Uterus (tissue), 4 donors: ENCODE measurements around the gene PROX1. TPM values are rescaled to one million over a fixed set of nuclear protein-coding genes. Genes with fewer than 3 reads are reported as not detected.

Source experiments
- DNase-seq, 2 donors: peaks; one replicate each; pipeline ENCODE4 v3.0.0-alpha.2; 2019 to 2020
- H3K27ac ChIP-seq, 2 donors: fragments of 200-600 bp; sonication (generic); 1 replicate in 1 of 2; 2 replicates in 1 of 2; pipeline ENCODE4 v1.5.1; 2016 to 2018
- H3K27me3 ChIP-seq, 2 donors: fragments of 200-600 bp; sonication (generic); one replicate each; pipeline ENCODE4 v1.5.1; 2018 to 2019; ENCODE audit warnings: control low read depth in 1 of 2
- H3K36me3 ChIP-seq, 2 donors: fragments of 200-600 bp; sonication (generic); one replicate each; pipeline ENCODE4 v1.5.1; 2019; ENCODE audit warnings: control low read depth in 1 of 2
- H3K4me1 ChIP-seq, 2 donors: fragments of 200-600 bp; sonication (generic); one replicate each; pipeline ENCODE4 v1.5.1; 2018 to 2019; ENCODE audit warnings: control low read depth in 1 of 2
- H3K4me3 ChIP-seq, 2 donors: fragments of 200-600 bp; sonication (generic); 1 replicate in 1 of 2; 2 replicates in 1 of 2; pipeline ENCODE4 v1.5.1; 2018 to 2019; ENCODE audit warnings: mild to moderate bottlenecking in 1 of 2
- H3K9me3 ChIP-seq, 2 donors: fragments of 200-600 bp; sonication (generic); one replicate each; pipeline ENCODE4 v1.5.1; 2019; ENCODE audit warnings: control low read depth in 1 of 2
- CTCF ChIP-seq, 4 experiments: fragments of 200-600 bp in 2 of 4; fragments of 450-650 bp in 2 of 4; sonication (generic) in 2 of 4; IDR thresholded peaks; one replicate each; pipeline ENCODE4 v1.5.1; 2016 to 2019; ENCODE audit warnings: antibody characterized with exemption in 4 of 4, mild to moderate bottlenecking in 2 of 4, moderate library complexity in 1 of 4
- POLR2A ChIP-seq, 2 donors: fragments of 450-650 bp; IDR thresholded peaks; one replicate each; pipeline ENCODE4 v1.6.1; 2016; ENCODE audit warnings: antibody characterized with exemption in 2 of 2, mild to moderate bottlenecking in 1 of 2, moderate library complexity in 1 of 2
- intact Hi-C: fragments of 100-400 bp; cut with DNase I; formaldehyde crosslinking; loops from one replicate; pipeline ENCODE4 v1.15.1; 2023; ENCODE audit warnings: low total_unique reads
- total RNA-seq, 4 donors: library from RNA; depleted of rRNA in 3 of 4; stranded (reverse); fragments of >200 nt in 3 of 4; gene quantifications; one replicate each; pipeline versions ENCODE4 v1.1.0 to v1.2.4, GENCODE V29; 2014 to 2023
- donor health status: DM: yes; HTN: yes; CAD: no.

Gene PROX1
- total RNA-seq, 4 donors from 2014 or later = 3.8 to 7.9 (median 4.1) TPM

GRCh38 chr1:214027498-214027897 is 39.7 kb downstream of the PROX1 start:
- Histone ChIP-seq H3K36me3 (no peaks in the 10 kb centered on the region), H3K9me3 (no peaks in the 10 kb centered on the region), H3K27ac (no peak overlapping the region), H3K4me1 (no peaks in the 10 kb centered on the region), H3K4me3 (no peak overlapping the region), H3K27me3 (no peaks in the 10 kb centered on the region)
- intact Hi-C loops = no loop called here
- DNase-seq = no peak
- TF ChIP-seq CTCF (IDR thresholded peaks at IDR 0.05) (no peak), POLR2A (IDR thresholded peaks at IDR 0.05) (no peak)

GRCh38 chr1:214028095-214028494 is 40.3 kb downstream of the PROX1 start:
- H3K4me1 ChIP-seq = no peaks in the 10 kb centered on the region
- TF ChIP-seq POLR2A (IDR thresholded peaks at IDR 0.05) (no peak), CTCF (IDR thresholded peaks at IDR 0.05) (no peak)
- H3K4me3 ChIP-seq = no peak overlapping the region
- no peak overlapping the region for H3K27ac ChIP-seq
- intact Hi-C loops = no loop called here
- H3K9me3 ChIP-seq = no peaks in the 10 kb centered on the region
- H3K27me3 ChIP-seq = no peaks in the 10 kb centered on the region
- no peak for DNase-seq
- H3K36me3 ChIP-seq = no peaks in the 10 kb centered on the region

- H3K36me3 ChIP-seq = no peaks in the 10 kb centered on the region
- intact Hi-C loops = no loop called here
- TF ChIP-seq POLR2A (IDR thresholded peaks at IDR 0.05) = no peak
- no peak for TF ChIP-seq CTCF (IDR thresholded peaks at IDR 0.05)
- no peaks in the 10 kb centered on the region for H3K9me3 ChIP-seq
- no peak overlapping the region for H3K4me3 ChIP-seq
- no peaks in the 10 kb centered on the region for H3K27me3 ChIP-seq
- DNase-seq = no peak
- no peaks in the 10 kb centered on the region for H3K4me1 ChIP-seq
- no peak overlapping the region for H3K27ac ChIP-seq
Measured at GRCh38 chr1:214028649-214029406, 41.1 kb downstream of the PROX1 start.

- no peaks in the 10 kb centered on the region for H3K27me3 ChIP-seq
- no peaks in the 10 kb centered on the region for H3K36me3 ChIP-seq
- TF ChIP-seq POLR2A (IDR thresholded peaks at IDR 0.05) = no peak
- no peak for TF ChIP-seq CTCF (IDR thresholded peaks at IDR 0.05)
- no peaks in the 10 kb centered on the region for H3K9me3 ChIP-seq
- DNase-seq = no peak
- intact Hi-C loops = no loop called here
- no peaks in the 10 kb centered on the region for H3K4me1 ChIP-seq
- no peak overlapping the region for H3K4me3 ChIP-seq
- H3K27ac ChIP-seq = no peak overlapping the region
Measured at GRCh38 chr1:214029796-214030195, 42.0 kb downstream of the PROX1 start.

DNA sequence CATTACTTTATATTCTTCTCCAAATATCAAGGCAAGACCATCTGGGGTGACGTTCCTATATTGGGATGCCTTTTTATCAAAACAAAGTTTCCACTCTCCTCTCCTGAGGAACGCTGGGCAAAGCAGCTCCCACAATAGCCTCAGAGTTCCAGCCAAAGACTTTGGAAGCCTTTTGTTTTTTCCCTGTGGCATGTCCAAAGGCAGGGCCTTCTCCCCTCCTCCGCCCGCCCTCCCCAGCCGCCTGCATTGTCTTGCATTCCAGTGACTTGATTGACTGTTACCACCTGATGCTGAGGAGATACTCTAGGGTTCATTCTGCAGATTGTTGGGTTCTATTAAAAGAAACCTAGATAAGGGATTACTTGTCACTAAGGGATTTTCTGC is 43.5 kb downstream of the PROX1 start:
- no peak for TF ChIP-seq POLR2A (IDR thresholded peaks at IDR 0.05)
- TF ChIP-seq CTCF (IDR thresholded peaks at IDR 0.05) = no peak
- intact Hi-C loops = no loop called here

More for the DNA sequence above, 43.5 kb downstream of the PROX1 start:
- H3K4me3 ChIP-seq = no peak overlapping the region
- no peak overlapping the region for H3K27ac ChIP-seq
- no peaks in the 10 kb centered on the region for H3K36me3 ChIP-seq
- DNase-seq = no peak
- H3K27me3 ChIP-seq = no peaks in the 10 kb centered on the region
- no peaks in the 10 kb centered on the region for H3K4me1 ChIP-seq
- no peaks in the 10 kb centered on the region for H3K9me3 ChIP-seq
